ENCODE data around the gene RGS12.

The RGS12 gene

GRCh38 chr4:3324093-3324815 lies 31.4 kb downstream of the RGS12 start:
- DNase-seq (ENCODE audit: low spot score): no peak
- TF ChIP-seq CTCF (IDR thresholded peaks at IDR 0.05; ENCODE audit: extremely low read depth, missing control alignments): peak; percentile 9

- TF ChIP-seq CTCF (IDR thresholded peaks at IDR 0.05; ENCODE audit: extremely low read depth, missing control alignments): no peak
- no peak for DNase-seq (ENCODE audit: low spot score)
These were observed 36.2 kb downstream of the RGS12 start for GRCh38 chr4:3328814-3329663.

- DNase-seq (ENCODE audit: low spot score): no peak
- TF ChIP-seq CTCF (IDR thresholded peaks at IDR 0.05; ENCODE audit: extremely low read depth, missing control alignments): no peak
These were observed 37.1 kb downstream of the RGS12 start for GRCh38 chr4:3329887-3330286.

- no peak for DNase-seq (ENCODE audit: low spot score)
These were observed 37.9 kb downstream of the RGS12 start for GRCh38 chr4:3330707-3331106.

DNA sequence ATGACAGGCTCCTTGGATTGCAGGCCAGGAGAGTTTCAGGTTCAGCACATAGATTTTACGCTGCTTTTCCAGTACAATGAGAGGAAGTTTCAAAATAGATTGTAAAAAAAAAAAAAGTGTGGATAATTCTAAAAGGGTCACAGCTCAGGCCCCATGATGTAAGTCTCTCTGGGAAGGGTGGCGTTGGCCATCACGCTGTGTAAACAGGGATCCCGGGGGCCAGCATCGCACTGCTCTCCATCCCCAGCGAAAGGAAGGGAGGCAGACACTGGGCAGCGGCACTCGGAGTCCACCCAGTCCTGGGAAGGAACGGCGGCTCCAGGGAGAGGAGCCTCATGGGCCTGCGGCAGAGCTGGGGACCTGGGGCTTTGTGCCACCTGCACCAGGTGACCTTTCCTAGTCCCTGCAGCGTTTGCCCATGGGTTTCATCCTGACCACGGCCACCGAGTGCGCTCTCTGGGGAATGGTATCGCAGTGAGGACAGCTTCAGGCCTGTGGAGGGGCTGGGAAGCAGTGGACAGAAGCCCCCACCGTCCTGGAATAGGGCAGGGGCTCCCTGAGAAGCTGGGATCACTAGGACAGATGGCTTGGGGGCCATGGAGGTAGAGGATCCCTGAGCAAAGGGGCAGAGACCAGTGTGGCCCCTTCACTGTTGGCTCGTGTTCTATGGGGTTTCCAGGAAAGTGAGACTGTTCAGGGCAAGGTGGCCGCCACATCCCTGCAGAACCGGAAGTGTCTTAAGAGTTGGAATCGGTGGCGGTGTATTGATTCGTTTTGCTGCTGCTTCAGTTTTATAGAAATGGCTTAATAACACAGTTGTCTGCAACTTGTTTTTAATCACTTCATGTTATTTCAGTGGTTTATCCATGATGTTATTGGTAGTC lies 38.9 kb downstream of the RGS12 start:
- TF ChIP-seq CTCF (IDR thresholded peaks at IDR 0.05; ENCODE audit: extremely low read depth, missing control alignments): no peak
- no peak for DNase-seq (ENCODE audit: low spot score)

More at GRCh38 chr4:3330707-3331106, 37.9 kb downstream of the RGS12 start:
- no peak for TF ChIP-seq CTCF (IDR thresholded peaks at IDR 0.05; ENCODE audit: extremely low read depth, missing control alignments)

GRCh38 chr4:3332498-3332897 lies 39.7 kb downstream of the RGS12 start:
- no peak for TF ChIP-seq CTCF (IDR thresholded peaks at IDR 0.05; ENCODE audit: extremely low read depth, missing control alignments)
- DNase-seq (ENCODE audit: low spot score): no peak
